Uterus (tissue), 4 donors: Measurements from ENCODE around the gene RCOR2. TPM values are rescaled to one million over a fixed set of nuclear protein-coding genes. Genes with fewer than 3 reads are reported as not detected.
A peak's percentile ranks its signal among the peaks of the same experiment; 100 is the strongest.

Experiments
- DNase-seq, 2 donors: peaks; one replicate each; pipeline ENCODE4 v3.0.0-alpha.2; 2019 to 2020
- H3K27ac ChIP-seq, 2 donors: fragments of 200-600 bp; sonication (generic); 1 replicate in 1 of 2; 2 replicates in 1 of 2; pipeline ENCODE4 v1.5.1; 2016 to 2018
- H3K27me3 ChIP-seq, 2 donors: fragments of 200-600 bp; sonication (generic); one replicate each; pipeline ENCODE4 v1.5.1; 2018 to 2019; ENCODE audit warnings: control low read depth in 1 of 2
- H3K36me3 ChIP-seq, 2 donors: fragments of 200-600 bp; sonication (generic); one replicate each; pipeline ENCODE4 v1.5.1; 2019; ENCODE audit warnings: control low read depth in 1 of 2
- H3K4me1 ChIP-seq, 2 donors: fragments of 200-600 bp; sonication (generic); one replicate each; pipeline ENCODE4 v1.5.1; 2018 to 2019; ENCODE audit warnings: control low read depth in 1 of 2
- H3K4me3 ChIP-seq, 2 donors: fragments of 200-600 bp; sonication (generic); 1 replicate in 1 of 2; 2 replicates in 1 of 2; pipeline ENCODE4 v1.5.1; 2018 to 2019; ENCODE audit warnings: mild to moderate bottlenecking in 1 of 2
- H3K9me3 ChIP-seq, 2 donors: fragments of 200-600 bp; sonication (generic); one replicate each; pipeline ENCODE4 v1.5.1; 2019; ENCODE audit warnings: control low read depth in 1 of 2
- CTCF ChIP-seq, 4 experiments: fragments of 200-600 bp in 2 of 4; fragments of 450-650 bp in 2 of 4; sonication (generic) in 2 of 4; IDR thresholded peaks; one replicate each; pipeline ENCODE4 v1.5.1; 2016 to 2019; ENCODE audit warnings: antibody characterized with exemption in 4 of 4, mild to moderate bottlenecking in 2 of 4, moderate library complexity in 1 of 4
- POLR2A ChIP-seq, 2 donors: fragments of 450-650 bp; IDR thresholded peaks; one replicate each; pipeline ENCODE4 v1.6.1; 2016; ENCODE audit warnings: antibody characterized with exemption in 2 of 2, mild to moderate bottlenecking in 1 of 2, moderate library complexity in 1 of 2
- intact Hi-C: fragments of 100-400 bp; cut with DNase I; formaldehyde crosslinking; loops from one replicate; pipeline ENCODE4 v1.15.1; 2023; ENCODE audit warnings: low total_unique reads
- total RNA-seq, 4 donors: library from RNA; depleted of rRNA in 3 of 4; stranded (reverse); fragments of >200 nt in 3 of 4; gene quantifications; one replicate each; pipeline versions ENCODE4 v1.1.0 to v1.2.4, GENCODE V29; 2014 to 2023
- donor health status: DM: yes; HTN: yes; CAD: no.

Gene RCOR2
- total RNA-seq, 4 donors from 2014 or later: 5.8 to 11.8 TPM; not detected in 2

DNA sequence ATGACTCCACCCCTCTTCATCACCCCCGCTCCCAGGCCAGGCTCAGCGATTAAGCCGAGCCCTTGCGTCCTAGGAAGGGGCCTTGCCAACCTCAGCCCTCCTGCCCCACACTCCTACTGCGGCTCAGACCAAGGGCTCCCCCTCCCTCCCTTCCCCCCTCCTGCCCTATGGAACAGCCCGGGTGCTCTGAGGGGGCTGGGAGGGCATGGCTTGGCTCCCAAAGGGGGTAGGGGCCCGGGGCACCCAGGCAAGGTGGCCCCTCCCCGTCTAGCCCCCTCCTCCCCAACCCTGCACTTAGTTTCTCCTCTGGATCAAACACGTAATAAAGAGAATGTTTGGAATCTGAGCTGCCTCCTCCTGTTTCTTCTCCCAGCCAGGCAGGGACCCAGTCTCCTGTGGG, 6.3 kb downstream of the RCOR2 start:
- Histone ChIP-seq H3K4me1 (peaks cover 5 to 21% of the 10 kb centered on the region in 2 donors), H3K27ac (peak overlapping the region; percentile 28 to 33), H3K27me3 (no peaks in the 10 kb centered on the region), H3K9me3 (no peaks in the 10 kb centered on the region), H3K4me3 (no peak overlapping the region), H3K36me3 (no peaks in the 10 kb centered on the region)
- intact Hi-C loops: no loop called here
- no peak for DNase-seq
- TF ChIP-seq CTCF (IDR thresholded peaks at IDR 0.05) (no peak), POLR2A (IDR thresholded peaks at IDR 0.05) (no peak)

DNA sequence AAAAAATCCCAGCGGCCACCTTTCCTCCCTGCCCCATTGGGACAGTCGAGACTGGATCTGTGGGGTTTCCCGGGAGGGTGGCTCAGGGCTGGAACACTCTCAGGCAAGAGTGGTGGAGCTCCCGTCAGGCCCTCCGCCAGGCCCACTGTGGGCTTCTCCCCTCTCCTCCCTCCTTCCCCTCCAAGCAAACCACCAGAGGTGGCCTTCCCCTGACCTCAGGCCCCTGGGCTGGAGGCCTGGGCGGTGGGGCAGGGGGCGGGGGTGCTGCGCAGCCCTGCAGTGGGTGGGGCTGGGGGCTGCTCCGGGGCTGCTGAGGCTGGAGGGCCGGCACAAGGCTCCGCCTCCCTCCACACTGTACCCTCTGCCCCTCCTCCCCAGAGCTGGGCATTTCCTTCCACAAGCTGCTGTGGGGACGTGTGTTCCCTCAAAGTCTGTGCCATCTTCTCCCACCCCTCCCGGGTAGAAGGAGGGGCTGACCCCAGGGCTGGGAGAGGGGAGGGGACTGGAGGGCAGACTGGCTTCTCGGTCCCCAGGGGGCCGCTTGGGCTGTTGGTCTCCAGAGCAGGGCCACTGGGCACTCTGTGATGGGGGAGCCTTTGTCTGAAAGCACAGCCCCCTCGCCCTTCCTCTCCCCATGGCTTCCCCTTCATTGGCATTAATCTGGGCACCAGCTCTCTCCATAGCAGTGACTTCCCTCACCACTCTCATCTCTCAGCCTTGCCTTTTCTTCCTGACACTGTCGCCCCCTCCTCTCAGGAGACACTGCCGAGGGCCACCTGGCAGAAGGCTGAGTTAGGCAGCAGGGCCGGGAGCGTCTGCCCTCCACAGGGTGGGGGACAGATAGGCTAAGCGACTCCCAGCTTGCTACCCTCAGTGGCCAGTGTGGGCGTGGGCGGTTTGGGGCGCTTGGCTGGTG, 7.1 kb downstream of the RCOR2 start:
- Histone ChIP-seq H3K27ac (peak overlapping the region; percentile 58 to 59), H3K4me3 (no peak overlapping the region), H3K9me3 (no peaks in the 10 kb centered on the region), H3K36me3 (no peaks in the 10 kb centered on the region), H3K4me1 (peaks cover 5 to 20% of the 10 kb centered on the region in 2 donors), H3K27me3 (no peaks in the 10 kb centered on the region)
- TF ChIP-seq CTCF (IDR thresholded peaks at IDR 0.05) (no peak), POLR2A (IDR thresholded peaks at IDR 0.05) (no peak)
- intact Hi-C loops: no loop called here
- peak in 1 of 2 donors; percentile 43 for DNase-seq

DNA sequence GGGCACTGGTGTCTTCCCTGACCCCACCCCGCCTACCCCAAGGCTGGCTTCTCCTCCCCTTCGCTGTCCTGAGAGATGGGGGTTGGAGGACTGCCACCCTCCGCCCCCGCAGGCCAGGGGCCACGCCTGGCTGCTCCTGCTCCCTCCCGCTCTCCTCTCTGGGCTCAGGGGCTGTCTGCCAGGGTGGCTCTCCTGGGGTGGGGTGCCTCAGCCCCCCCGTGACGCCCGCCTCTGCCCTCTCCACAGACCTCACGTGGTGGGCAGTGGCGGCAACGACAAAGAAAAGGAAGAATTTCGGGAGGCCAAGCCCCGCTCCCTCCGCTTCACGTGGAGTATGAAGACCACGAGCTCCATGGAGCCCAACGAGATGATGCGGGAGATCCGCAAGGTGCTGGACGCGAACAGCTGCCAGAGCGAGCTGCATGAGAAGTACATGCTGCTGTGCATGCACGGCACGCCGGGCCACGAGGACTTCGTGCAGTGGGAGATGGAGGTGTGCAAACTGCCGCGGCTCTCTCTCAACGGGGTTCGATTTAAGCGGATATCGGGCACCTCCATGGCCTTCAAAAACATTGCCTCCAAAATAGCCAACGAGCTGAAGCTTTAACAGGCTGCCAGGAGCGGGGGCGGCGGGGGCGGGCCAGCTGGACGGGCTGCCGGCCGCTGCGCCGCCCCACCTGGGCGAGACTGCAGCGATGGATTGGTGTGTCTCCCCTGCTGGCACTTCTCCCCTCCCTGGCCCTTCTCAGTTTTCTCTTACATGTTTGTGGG, 8.1 kb downstream of the RCOR2 start:
- DNase-seq: peak; percentile 66 to 77
- TF ChIP-seq CTCF (IDR thresholded peaks at IDR 0.05): no peak
- H3K9me3 ChIP-seq: no peaks in the 10 kb centered on the region
- peak overlapping the region; percentile 58 to 59 for H3K27ac ChIP-seq
- no peak overlapping the region for H3K4me3 ChIP-seq
- H3K4me1 ChIP-seq: peaks cover 5 to 20% of the 10 kb centered on the region in 2 donors
- H3K36me3 ChIP-seq: no peaks in the 10 kb centered on the region
- intact Hi-C loops: no loop called here
- no peaks in the 10 kb centered on the region for H3K27me3 ChIP-seq

DNA sequence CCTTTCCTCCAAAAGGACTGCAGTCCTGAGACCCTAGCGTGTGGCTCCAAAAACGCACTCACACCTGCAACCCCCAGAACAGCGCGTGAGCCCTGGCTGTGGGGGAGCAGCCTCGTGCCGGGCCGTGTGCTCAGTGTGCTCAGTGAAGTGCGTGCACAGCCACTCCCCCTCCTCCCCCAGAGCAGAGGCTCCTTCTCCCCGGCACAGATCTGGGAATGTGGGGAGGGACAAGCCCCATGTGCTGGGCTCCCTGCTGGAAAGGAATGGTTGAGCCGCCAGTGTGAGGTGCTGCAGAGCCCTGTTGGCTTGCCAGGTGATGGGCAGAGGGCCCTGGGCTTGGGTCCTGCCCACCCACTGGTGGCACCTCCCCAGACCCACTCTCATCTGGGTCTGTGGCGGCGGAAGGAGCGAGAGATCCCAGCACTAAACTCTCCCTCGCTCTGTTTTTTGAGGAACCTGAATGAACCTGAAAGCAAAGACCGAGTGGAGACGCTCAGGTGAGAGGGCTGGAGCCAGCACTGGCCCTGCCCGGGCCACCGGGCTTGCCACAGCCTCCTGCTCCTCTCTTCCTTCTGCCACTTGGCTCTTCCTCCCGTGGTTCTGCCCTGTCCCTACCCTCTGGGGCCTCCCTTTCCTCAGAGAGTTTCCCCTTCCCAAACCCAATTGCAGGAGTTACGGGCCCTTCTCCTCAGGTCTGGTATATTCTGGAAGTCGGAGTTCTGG, 9.0 kb downstream of the RCOR2 start:
- H3K4me3 ChIP-seq: no peak overlapping the region
- TF ChIP-seq POLR2A (IDR thresholded peaks at IDR 0.05) (no peak), CTCF (IDR thresholded peaks at IDR 0.05) (no peak)
- intact Hi-C loops: no loop called here
- H3K27ac ChIP-seq: peak overlapping the region; percentile 58 to 59
- H3K36me3 ChIP-seq: no peaks in the 10 kb centered on the region
- no peaks in the 10 kb centered on the region for H3K9me3 ChIP-seq
- DNase-seq: peak; percentile 53 to 55
- peaks cover 5 to 20% of the 10 kb centered on the region in 2 donors for H3K4me1 ChIP-seq
- H3K27me3 ChIP-seq: no peaks in the 10 kb centered on the region
